H9 (cell line): Measurements from ENCODE around the gene MYO1E. TPM values are rescaled to one million over a fixed set of nuclear protein-coding genes. Genes with fewer than 3 reads are reported as not detected.

ENCODE experiments used
- DNase-seq: peaks from one replicate; pipeline ENCODE4 v3.0.0-alpha.2; 2017
- H2AFZ ChIP-seq: one replicate; pipeline ENCODE4 v1.6.1; 2013; ENCODE audit warnings: mild to moderate bottlenecking, low read length, control low read depth, moderate library complexity
- H2AK5ac ChIP-seq: 2 replicates; pipeline ENCODE4 v1.6.1; 2013; ENCODE audit warnings: low read length, control low read depth, mixed read lengths; ENCODE audit not compliant: insufficient read length
- H2BK120ac ChIP-seq: one replicate; pipeline ENCODE4 v1.6.1; 2013; ENCODE audit warnings: low read depth, mild to moderate bottlenecking, low read length, control low read depth, inconsistent platforms; ENCODE audit not compliant: poor library complexity, severe bottlenecking
- H2BK12ac ChIP-seq: 2 replicates; pipeline ENCODE4 v1.6.1; 2013; ENCODE audit warnings: low read length, control low read depth, mixed read lengths, low read depth; ENCODE audit not compliant: insufficient read length
- H2BK15ac ChIP-seq: 2 replicates; pipeline ENCODE4 v1.6.1; 2013; ENCODE audit warnings: low read depth, low read length, control low read depth
- H2BK20ac ChIP-seq: one replicate; pipeline ENCODE4 v1.6.1; 2013; ENCODE audit warnings: low read depth, mild to moderate bottlenecking, low read length, control low read depth, inconsistent platforms; ENCODE audit not compliant: poor library complexity, severe bottlenecking
- H2BK5ac ChIP-seq: 2 replicates; pipeline ENCODE4 v1.6.1; 2013; ENCODE audit warnings: low read length, control low read depth, mixed read lengths; ENCODE audit not compliant: insufficient read length
- H3K14ac ChIP-seq: 2 replicates; pipeline ENCODE4 v1.6.1; 2013; ENCODE audit warnings: low read length, control low read depth; ENCODE audit not compliant: insufficient read depth
- H3K18ac ChIP-seq: 2 replicates; pipeline ENCODE4 v1.6.1; 2013; ENCODE audit warnings: low read depth, mild to moderate bottlenecking, mixed read lengths, low read length, control low read depth; ENCODE audit not compliant: insufficient read length
- H3K23ac ChIP-seq: 2 replicates; pipeline ENCODE4 v1.6.1; 2013; ENCODE audit warnings: low read length, control low read depth, mixed read lengths, low read depth; ENCODE audit not compliant: insufficient read length
- H3K23me2 ChIP-seq: 2 replicates; pipeline ENCODE4 v1.6.1; 2013; ENCODE audit warnings: low read depth, mild to moderate bottlenecking, mixed read lengths, low read length, control low read depth; ENCODE audit not compliant: insufficient read length, poor library complexity, severe bottlenecking
- H3K27ac ChIP-seq: 2 replicates; pipeline ENCODE4 v1.5.1; 2013; ENCODE audit warnings: low read length, control low read depth, mixed read lengths, low read depth; ENCODE audit not compliant: insufficient read length
- H3K27me3 ChIP-seq: 2 replicates; pipeline ENCODE4 v1.6.1; 2013; ENCODE audit warnings: low read length, control low read depth, inconsistent platforms; ENCODE audit not compliant: insufficient read depth
- H3K4ac ChIP-seq: 2 replicates; pipeline ENCODE4 v1.6.1; 2013; ENCODE audit warnings: low read depth, mild to moderate bottlenecking, control low read depth, inconsistent platforms, low read length, moderate library complexity
- H3K4me1 ChIP-seq: 2 replicates; pipeline ENCODE4 v1.6.1; 2013; ENCODE audit warnings: low read length, control low read depth, inconsistent platforms; ENCODE audit not compliant: insufficient read depth
- H3K4me2 ChIP-seq: 2 replicates; pipeline ENCODE4 v1.6.1; 2013; ENCODE audit warnings: low read length, control low read depth, mixed read lengths; ENCODE audit not compliant: insufficient read length, insufficient read depth
- H3K56ac ChIP-seq: 2 replicates; pipeline ENCODE4 v1.6.1; 2013; ENCODE audit warnings: low read depth, mild to moderate bottlenecking, mixed read lengths, low read length, control low read depth; ENCODE audit not compliant: insufficient read length
- H3K79me1 ChIP-seq: 2 replicates; pipeline ENCODE4 v1.6.1; 2013; ENCODE audit warnings: low read depth, mild to moderate bottlenecking, moderate library complexity, low read length, control low read depth, inconsistent platforms; ENCODE audit not compliant: insufficient read depth, poor library complexity, severe bottlenecking
- H3K79me2 ChIP-seq: 2 replicates; pipeline ENCODE4 v1.6.1; 2013; ENCODE audit warnings: low read length, control low read depth, inconsistent platforms; ENCODE audit not compliant: insufficient read depth
- H3K9ac ChIP-seq: 2 replicates; pipeline ENCODE4 v1.6.1; 2013; ENCODE audit warnings: low read length, control low read depth, mixed read lengths; ENCODE audit not compliant: insufficient read length; ENCODE audit errors: extremely low read depth
- H3K9me3 ChIP-seq: one replicate; pipeline ENCODE4 v1.6.1; 2013; ENCODE audit warnings: low read depth, low read length, inconsistent platforms; ENCODE audit not compliant: control insufficient read depth
- H3T11ph ChIP-seq: one replicate; pipeline ENCODE4 v1.6.1; 2013; ENCODE audit warnings: mild to moderate bottlenecking, low read length, control low read depth, inconsistent platforms
- H4K20me1 ChIP-seq: one replicate; pipeline ENCODE4 v1.6.1; 2013; ENCODE audit not compliant: control insufficient read depth, insufficient read length, insufficient read depth
- H4K5ac ChIP-seq: 2 replicates; pipeline ENCODE4 v1.6.1; 2013; ENCODE audit warnings: low read depth, mild to moderate bottlenecking, mixed read lengths, low read length, control low read depth; ENCODE audit not compliant: insufficient read length
- H4K8ac ChIP-seq: replicated peaks from 2 replicates; pipeline ENCODE4 v1.6.1; 2013; ENCODE audit warnings: low read length, control low read depth, mixed read lengths, low read depth; ENCODE audit not compliant: insufficient read length
- H4K91ac ChIP-seq: 2 replicates; pipeline ENCODE4 v1.6.1; 2013; ENCODE audit warnings: low read depth, mild to moderate bottlenecking, moderate library complexity, mixed read lengths, low read length, control low read depth; ENCODE audit not compliant: insufficient read length
- H3K27ac Mint-ChIP-seq, 3 experiments: 2 replicates in 2 of 3; 3 replicates in 1 of 3; pipeline ENCODE4 v1.8.0; 2020 to 2021; ENCODE audit warnings: mixed read lengths in 3 of 3, mild to moderate bottlenecking in 1 of 3, moderate library complexity in 1 of 3
- H3K27me3 Mint-ChIP-seq: 2 replicates; pipeline ENCODE4 v1.8.0; 2021; ENCODE audit warnings: low read depth, mild to moderate bottlenecking, moderate library complexity, mixed read lengths
- H3K36me3 Mint-ChIP-seq, 3 experiments: 2 replicates in 2 of 3; 3 replicates in 1 of 3; pipeline ENCODE4 v1.8.0; 2020 to 2021; ENCODE audit warnings: low read depth in 3 of 3, mixed read lengths in 3 of 3; ENCODE audit not compliant: insufficient read depth in 1 of 3
- H3K4me1 Mint-ChIP-seq, 2 experiments: 2 replicates each; pipeline ENCODE4 v1.8.0; 2020; ENCODE audit warnings: mixed read lengths in 2 of 2
- H3K4me3 Mint-ChIP-seq, 2 experiments: 2 replicates in 1 of 2; 3 replicates in 1 of 2; pipeline ENCODE4 v1.8.0; 2020 to 2021; ENCODE audit warnings: mild to moderate bottlenecking in 2 of 2, mixed read lengths in 2 of 2, moderate library complexity in 1 of 2
- H3K9me3 Mint-ChIP-seq, 2 experiments: 2 replicates in 1 of 2; 3 replicates in 1 of 2; pipeline ENCODE4 v1.8.0; 2020; ENCODE audit warnings: mild to moderate bottlenecking in 2 of 2, mixed read lengths in 2 of 2, moderate library complexity in 1 of 2
- CTCF ChIP-seq: fragments of 200-600 bp; sonication (generic); conservative IDR thresholded peaks from 3 replicates; pipeline ENCODE4 v1.8.0; 2021; ENCODE audit warnings: antibody characterized with exemption, mild to moderate bottlenecking
- WGBS: extraction: QIAGEN DNeasy Blood & Tissue Kit; methylation state at CpG from one replicate; pipeline ENCODE4 v1.1.7; 2013; ENCODE audit warnings: missing lambda C conversion rate, low lambda C conversion rate, mixed read lengths; ENCODE audit not compliant: insufficient read length; ENCODE audit errors: extremely low coverage; 5-methylcytosine and 5-hydroxymethylcytosine counted together
- total RNA-seq: library from RNA; stranded (reverse); gene quantifications from 2 replicates; pipeline ENCODE4 v1.2.1, GENCODE V29; 2021

MYO1E gene
- total RNA-seq, 1 experiment from 2014 or later, result 235 TPM

GRCh38 chr15:59203008-59203407, 169.7 kb downstream of the MYO1E start:
- H3K4me1 Mint-ChIP-seq, result no peaks in the 10 kb centered on the region
- no peak overlapping the region for H2BK15ac ChIP-seq
- no CpG with 5 or more reads among the region's 6 CpGs for WGBS
- H2BK20ac ChIP-seq, result no peak overlapping the region
- no peak overlapping the region for H3K56ac ChIP-seq
- no peak overlapping the region for H3K4ac ChIP-seq
- peaks cover 3 to 89% (median 71%) of the 10 kb centered on the region in 3 experiments; a peak in 5 of 7 replicates for H3K36me3 Mint-ChIP-seq
- H3K14ac ChIP-seq, result no peak overlapping the region
- no peak overlapping the region for H3K18ac ChIP-seq
- no peak overlapping the region for H2BK5ac ChIP-seq
- no peak overlapping the region for H3K4me2 ChIP-seq
- no peak overlapping the region for H4K91ac ChIP-seq
- no peaks in the 10 kb centered on the region for H3K79me2 ChIP-seq
- H3K9me3 ChIP-seq, result no peaks in the 10 kb centered on the region
- H3K23ac ChIP-seq, result no peak overlapping the region
- H2AFZ ChIP-seq, result no peak overlapping the region
- H3K27me3 Mint-ChIP-seq, result no peaks in the 10 kb centered on the region
- TF ChIP-seq CTCF, result no peak
- H4K20me1 ChIP-seq, result no peaks in the 10 kb centered on the region
- no peak overlapping the region for H4K8ac ChIP-seq
- H2AK5ac ChIP-seq, result no peak overlapping the region
- H3K27ac Mint-ChIP-seq, result no peak overlapping the region
- H3K23me2 ChIP-seq, result no peaks in the 10 kb centered on the region
- H2BK12ac ChIP-seq, result no peak overlapping the region
- H2BK120ac ChIP-seq, result no peak overlapping the region
- H3K4me3 Mint-ChIP-seq, result no peak overlapping the region
- H3K27me3 ChIP-seq, result no peaks in the 10 kb centered on the region
- H3K9ac ChIP-seq, result no peak overlapping the region
- no peak overlapping the region for H3T11ph ChIP-seq
- no peaks in the 10 kb centered on the region for H3K9me3 Mint-ChIP-seq
- DNase-seq, result no peak
- no peaks in the 10 kb centered on the region for H3K4me1 ChIP-seq
- H3K79me1 ChIP-seq, result no peaks in the 10 kb centered on the region
- H4K5ac ChIP-seq, result no peak overlapping the region
- H3K27ac ChIP-seq, result no peak overlapping the region
